GM21825 (cell line): ENCODE data around the gene BATF3.
A peak's percentile ranks its signal among the peaks of the same experiment; 100 is the strongest.
"Not testable (repeated sequence)": the region's sequence is repeated elsewhere in the genome, so short reads cannot be mapped to it uniquely, and the experiment has no call there.

ENCODE experiments used
- ATAC-seq: cut with Tn5 transposase; IDR thresholded peaks from one replicate; pipeline ENCODE4 v1.9.1; 2021; ENCODE audit warnings: mild to moderate bottlenecking, moderate library complexity; ENCODE audit not compliant: unreplicated experiment

BATF3 gene

DNA sequence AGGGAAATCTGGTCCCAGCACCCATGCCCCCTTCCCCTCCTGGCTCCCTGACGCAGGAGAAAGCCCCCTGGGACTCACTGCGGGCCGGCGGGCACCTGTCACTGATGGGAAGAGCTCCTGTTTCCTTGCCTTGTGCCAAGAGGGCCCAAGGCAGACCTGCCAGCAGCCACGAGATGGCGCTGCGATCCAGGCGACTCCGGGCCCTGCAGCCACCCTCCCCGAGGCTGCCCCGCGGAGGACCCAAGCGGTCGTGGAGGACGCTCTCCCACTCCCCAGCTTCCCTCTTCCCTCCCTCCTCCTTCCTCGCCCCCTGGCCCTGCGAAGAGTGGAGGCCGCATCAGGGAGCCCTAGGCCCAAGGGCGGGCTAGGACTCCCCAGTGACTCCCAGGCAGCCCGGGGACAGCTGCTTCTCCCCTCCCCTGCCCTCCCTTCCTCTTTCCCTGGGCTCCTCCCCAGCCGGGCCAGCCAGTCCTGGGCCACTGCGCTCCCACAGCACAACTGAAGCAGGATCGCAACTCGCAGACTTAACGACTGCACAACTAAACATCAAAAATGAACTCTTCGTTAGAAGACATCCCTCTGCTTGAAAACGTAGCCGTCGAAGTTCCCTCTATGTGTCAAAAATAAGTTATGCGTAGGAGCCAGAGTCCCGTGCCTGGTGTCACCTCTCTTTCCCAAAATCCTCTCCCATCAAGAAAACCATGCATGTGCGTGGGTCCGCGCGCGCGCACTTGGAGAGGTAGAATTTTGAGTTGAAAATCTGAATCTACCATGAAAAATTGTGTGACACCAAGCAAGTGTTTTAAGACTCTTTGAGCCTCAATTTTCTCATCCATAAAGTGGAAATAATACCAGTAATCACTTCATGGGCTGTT, 34.2 kb downstream of the BATF3 start:
- peak; percentile 92 for ATAC-seq

- no peak for ATAC-seq
Observed at GRCh38 chr1:212664409-212665199, 35.0 kb downstream of the BATF3 start.

DNA sequence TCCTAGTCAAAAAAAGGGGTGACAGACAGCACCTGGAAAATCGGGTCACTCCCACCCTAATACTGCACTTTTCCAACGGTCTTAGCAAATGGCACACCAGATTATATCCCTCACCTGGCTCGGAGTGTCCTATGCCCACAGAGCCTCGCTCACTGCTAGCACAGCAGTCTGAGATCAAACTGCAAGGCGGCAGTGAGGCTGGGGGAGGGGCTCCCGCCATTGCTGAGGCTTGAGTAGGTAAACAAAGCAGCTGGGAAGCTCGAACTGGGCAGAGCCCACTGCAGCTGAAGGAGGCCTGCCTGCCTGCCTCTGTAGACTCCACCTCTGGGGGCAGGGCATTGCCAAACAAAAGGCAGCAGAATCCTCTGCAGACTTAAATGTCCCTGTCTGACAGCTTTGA, 41.4 kb downstream of the BATF3 start:
- not testable (repeated sequence) for ATAC-seq

- ATAC-seq = no peak
Observed at GRCh38 chr1:212656730-212657129, 42.9 kb downstream of the BATF3 start.

DNA sequence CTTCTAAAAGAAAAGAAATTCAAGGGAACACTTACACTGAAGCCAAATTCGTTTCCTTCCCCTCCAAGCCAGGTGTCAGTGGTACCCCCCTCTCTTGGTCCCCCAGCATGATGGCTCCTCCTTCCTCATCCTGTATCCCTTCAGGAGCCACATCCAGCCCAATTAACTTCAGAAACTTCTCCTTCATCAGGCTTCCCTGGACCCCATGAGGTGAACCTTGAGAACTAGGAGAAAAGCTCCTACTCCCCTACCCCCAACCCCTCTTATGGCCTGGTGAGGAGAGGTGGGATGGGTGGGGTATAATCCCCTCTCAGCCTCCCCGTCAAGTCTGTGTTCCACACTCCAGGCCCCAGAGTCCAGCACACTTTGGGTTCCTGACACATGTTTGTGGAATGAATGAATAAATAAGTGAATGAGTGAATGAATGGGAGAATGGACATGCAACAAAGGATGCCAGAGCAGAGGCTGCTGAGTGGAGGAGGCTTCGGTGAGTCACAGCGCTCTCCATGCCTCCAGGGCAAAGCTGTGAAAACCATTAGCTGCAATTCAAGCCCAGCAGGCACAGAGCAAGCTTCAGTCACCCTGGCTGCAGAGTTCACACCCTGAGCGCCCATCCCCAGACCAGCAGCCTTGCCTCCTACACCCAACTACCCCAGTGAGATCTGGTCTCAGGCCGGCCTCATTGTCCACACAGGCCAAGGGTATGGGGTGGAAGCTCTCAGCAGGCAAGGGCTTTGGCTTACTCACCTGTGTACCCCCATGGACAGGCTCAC, 43.8 kb downstream of the BATF3 start:
- ATAC-seq = no peak

DNA sequence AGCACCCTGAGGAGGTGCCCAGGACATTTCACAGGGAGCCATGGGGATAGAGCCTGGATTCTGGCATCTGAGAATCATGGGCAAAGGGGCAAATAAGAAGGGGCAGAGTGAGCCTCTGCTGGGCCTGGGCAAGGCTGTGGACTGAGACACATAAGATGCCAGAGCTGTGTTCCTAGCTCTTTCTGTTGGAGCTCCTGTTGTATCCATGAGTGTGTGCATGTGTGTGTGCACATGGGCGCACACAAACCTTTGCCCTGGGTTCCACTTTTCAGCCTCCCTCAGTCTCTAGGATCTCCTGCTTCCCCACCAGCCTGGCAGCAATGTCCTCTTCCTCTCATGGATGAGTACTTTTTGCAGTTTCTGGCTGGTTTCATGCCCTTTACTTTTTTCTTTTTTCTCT, 47.0 kb downstream of the BATF3 start:
- no peak for ATAC-seq

GRCh38 chr1:212651977-212652376, 47.7 kb downstream of the BATF3 start:
- ATAC-seq = no peak

GRCh38 chr1:212651521-212651920, 48.1 kb downstream of the BATF3 start:
- ATAC-seq = no peak

GRCh38 chr1:212650228-212650627, 49.4 kb downstream of the BATF3 start:
- ATAC-seq = no peak

- no peak for ATAC-seq
Observed at GRCh38 chr1:212649020-212649419, 50.6 kb downstream of the BATF3 start.

GRCh38 chr1:212648431-212648830, 51.2 kb downstream of the BATF3 start:
- no peak for ATAC-seq

DNA sequence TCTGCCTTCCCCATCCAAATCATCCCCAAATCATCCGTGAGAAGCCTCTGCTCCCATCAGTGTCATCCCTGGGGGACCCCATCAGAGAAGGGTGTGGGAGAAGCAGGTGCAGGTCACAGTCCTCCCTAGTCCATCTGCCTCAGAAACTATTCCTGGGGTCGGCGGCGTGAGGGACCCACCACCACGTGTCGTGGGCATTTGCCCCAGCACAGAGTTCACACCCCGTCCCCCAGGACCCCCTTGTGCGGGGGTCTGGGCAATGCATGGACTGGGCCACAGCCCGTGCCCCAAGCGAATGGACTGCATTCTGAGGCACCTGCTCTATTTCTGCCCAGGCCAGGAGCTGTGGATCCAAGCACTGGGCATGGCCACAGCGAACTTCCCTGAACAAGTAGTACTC, 52.6 kb downstream of the BATF3 start:
- ATAC-seq = no peak

GRCh38 chr1:212646588-212646987, 53.1 kb downstream of the BATF3 start:
- ATAC-seq = no peak

DNA sequence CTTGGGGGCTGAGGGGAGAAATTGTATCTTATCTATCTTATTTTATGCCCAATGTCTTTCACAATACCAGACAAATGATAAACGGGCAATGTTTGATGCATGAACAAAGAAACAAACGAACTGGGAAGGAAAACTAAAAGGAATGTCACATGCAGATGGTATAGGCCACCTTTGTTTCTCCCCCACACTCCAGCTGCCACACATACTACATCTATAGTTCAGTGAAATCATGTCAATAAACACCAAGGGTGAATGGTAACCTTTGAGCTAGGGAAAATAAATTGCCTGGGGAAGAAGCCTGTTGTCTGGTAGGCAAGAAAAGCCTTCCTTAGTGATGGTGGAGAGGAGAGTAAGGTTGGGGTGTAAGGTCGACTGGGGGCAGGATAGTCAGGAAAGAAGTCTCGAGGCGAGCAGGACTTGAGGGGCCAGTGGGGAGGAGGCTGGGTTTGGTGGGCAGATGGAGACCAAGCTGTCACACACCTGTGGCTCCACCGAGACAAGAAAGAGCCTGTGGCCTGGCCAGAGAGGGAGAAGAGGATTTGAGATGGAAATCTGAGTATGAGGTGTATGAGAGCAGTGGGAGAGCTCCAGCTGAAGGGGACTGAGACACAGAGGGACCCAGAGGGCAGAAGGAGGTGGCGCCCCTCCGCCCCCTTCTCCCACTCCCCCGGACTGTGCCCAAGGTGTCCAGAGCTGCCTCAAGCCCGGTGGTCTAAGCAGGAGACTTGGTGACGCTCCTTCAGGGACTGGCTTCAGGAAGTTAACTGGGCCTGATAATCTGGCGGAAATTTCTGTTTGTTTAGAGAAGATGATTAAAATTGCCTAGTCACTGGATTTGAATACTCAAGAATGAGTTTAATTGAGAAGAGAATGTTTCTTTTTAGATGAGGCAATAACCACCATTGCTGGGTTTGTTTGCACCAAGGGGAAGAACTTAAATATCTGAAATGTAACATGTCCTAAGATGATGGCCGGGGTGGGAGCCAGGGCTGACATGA, 53.8 kb downstream of the BATF3 start:
- no peak for ATAC-seq

DNA sequence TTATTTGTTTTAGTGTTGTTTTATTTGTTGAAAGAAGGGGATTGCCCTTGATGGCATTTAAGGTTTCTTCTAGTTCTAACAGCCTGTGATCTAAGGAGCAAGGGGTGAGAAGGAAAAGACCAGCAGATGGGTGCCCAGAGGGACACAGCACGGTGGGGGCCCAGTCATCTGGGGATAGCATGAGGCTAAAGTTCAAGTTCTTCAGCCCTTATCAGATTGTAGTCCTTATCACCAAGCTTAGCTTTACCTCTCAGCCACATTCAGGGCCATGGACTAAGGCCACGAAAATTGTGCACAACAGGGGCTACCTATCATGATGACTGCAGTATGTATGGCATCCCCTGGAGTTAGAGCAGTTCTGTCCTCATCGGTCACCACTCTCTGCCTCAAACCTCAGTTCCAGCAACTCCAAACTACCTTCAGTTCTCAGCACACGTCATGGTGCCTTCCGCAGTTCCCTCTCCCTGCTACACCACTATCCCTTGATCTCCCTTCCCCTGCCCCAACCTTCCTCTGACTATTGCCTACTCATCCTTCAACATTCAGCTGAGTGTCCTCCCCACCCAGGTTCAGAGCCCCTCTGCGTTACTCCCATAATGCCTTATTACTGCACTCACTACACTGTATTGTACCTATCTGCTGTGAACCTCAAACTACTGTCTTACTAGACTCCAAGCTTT, 54.6 kb downstream of the BATF3 start:
- ATAC-seq = no peak

- no peak for ATAC-seq
Observed at GRCh38 chr1:212643877-212644276, 55.8 kb downstream of the BATF3 start.

- ATAC-seq = no peak
Observed at GRCh38 chr1:212641956-212642355, 57.7 kb downstream of the BATF3 start.

DNA sequence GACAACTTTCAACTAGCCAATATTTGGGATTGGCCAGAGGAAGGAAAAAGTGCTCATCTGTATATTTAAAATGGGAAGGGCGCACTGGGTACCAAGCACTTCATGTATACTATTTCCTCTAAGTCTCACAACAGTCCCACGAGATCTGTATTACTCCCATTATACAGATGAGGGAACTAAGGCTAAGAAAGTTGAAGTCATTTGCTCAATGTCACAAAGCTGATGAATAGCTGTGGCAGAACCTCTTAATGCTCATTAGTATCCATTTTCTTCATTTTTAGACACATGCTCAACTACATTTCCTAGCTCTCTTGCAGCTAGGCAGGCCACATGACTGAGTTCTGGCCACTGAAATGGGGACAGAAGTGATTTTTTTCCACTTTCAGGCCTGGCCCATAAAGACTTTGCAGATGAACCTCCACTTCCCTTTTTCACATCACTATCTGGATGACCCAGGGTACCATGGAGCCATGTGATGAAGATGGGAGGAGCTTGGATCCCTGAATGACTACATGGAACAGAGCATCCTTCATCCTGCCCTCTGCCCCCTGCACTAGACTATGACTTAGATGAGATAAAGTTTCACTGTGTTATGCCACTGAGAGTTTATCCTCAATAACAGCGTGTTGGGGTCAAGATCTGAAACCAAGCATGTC, 59.3 kb downstream of the BATF3 start:
- ATAC-seq = no peak

DNA sequence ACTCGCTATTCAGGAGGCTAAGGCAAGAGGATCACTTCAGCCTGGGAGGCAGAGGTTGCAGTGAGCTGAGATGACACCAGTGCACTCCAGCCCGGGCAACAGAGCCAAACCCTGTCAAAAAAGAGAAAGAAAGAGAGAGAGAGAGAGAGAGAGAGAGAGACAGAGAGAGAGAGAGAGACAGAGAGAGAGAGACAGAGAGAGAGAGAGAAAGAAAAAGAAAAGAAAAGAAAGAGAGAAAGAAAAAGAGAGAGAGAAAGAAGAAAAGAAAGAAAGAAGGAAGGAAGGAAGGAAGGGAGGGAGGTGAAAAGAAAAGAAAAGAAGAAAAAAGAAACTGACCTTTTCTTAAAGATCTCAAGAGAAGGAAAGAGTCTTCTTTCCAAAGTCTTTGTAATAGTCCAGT, 60.1 kb downstream of the BATF3 start:
- ATAC-seq = not testable (repeated sequence)
